Activated CD4-positive, alpha-beta T cell treated with anti-CD3 and anti-CD28 coated beads for 48 hours (primary cell): ENCODE measurements around the gene FAM107B.
A peak's percentile ranks its signal among the peaks of the same experiment; 100 is the strongest.

Experiments
- DNase-seq: peaks from one replicate; pipeline ENCODE4 v3.0.0-alpha.2; 2020

The FAM107B gene

DNA sequence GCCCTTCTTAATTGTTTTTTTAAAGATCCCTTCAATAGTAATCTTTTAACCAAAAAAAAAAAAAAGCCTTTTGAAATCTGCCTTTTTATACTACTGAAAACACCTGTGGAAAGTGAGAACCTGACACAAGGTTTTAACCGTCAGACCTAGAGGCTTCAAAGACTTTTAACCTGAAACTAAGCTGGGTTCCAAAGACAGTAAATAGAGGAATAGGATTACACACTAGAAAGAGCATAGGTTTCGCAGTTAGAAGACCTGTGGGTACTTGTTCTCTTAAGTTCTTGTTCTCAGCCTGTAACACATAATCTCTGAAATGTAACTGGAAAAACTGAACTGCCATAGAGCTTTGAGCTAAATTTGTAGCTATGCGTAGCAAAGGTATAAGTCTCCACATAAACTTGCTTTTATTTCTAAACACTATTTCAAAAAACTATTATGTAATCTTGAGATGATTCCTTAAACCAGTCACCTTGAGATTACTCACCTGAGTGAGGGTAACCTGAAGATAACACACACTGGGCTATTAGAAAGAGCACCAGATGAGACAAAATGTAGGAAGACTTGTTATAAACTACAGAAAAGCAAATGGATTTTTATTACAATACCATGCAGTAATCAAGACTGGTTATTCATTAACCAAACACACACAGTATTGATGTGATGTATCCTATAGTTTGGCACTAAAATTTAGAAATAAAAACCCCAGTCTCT is 247.4 kb downstream of the FAM107B start:
- no peak for DNase-seq

DNA sequence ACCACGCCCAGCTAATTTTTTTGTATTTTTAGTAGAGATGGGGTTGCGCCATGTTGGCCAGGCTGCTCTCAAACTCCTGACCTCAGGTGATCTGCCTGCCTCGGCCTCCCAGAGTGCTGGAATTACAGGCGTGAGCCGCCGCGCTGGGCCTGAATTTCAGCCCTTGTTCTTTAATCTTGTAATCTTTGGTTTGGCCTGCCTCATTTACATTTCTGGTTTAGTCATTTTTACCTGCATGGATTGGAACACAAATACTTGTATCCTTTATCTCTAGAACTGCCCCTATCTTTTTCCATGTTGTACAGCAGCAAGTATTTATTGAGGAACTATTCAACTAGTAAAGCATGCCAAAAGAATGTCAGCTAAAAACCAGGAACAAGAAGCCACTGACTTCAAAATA is 248.4 kb downstream of the FAM107B start:
- DNase-seq = no peak

DNA sequence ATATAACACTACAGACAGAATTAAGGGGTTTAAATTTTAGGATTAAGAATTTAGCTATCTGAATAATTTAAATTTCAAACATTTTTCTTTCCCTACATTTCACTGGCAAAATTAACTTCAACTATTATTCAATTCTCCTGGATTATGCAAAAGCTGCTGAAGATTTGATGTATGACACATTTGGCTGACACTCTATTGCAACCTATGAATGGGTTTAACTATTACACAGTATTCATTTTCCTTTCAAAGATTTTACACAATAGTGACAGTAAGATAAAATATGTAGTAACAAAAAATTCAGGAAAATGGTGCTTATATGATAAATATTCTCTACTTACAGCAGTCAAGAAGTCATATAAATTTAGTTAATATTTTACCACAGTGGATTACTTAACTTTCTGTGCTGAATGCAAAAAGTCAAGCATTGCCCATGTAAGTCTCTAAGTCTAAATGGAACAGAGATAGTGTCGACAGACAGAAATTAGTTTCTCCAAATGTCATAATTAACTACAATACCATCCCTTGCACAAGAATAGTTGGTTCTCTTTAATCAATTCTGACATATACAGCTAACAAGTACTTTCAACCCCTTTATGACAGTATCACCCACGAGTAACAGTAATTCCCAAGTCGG is 249.9 kb downstream of the FAM107B start:
- DNase-seq = no peak

DNA sequence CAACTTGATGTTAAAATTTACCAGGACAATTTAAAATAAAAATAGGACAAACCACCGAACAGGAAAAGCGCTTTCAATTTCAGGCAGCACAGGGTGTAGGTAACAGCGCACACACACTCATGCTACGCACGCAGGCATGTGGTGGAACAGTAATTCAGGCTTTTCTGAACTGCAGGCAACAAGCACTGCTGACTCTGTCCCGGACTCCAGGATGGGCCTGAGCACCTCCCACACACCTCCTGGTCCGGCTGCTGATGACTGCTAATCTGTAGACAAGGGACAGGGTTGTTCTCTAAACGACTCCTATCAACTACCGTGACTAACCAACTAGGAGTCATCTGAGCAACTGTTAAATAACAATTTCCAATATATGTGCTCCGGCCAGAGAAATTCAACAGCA is 251.4 kb downstream of the FAM107B start:
- no peak for DNase-seq

DNA sequence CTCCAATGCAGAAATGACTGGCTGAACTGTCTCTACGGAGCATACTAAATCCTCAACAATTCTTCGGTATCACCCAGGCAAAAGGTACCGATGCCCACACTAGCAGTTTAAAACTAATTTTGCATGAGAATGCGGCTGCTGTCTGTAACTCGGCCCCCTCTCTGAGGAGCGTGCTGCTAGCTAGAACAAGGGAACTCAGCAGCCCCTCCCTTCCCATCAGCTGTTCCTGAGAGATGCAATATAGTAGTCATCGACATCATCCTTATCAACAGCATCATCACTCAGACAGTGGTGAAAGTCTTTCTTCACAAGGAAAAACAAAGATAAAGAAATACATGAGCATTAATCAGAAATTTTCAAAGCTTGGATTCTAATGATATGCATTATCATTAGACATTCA is 254.9 kb downstream of the FAM107B start:
- DNase-seq = no peak

DNA sequence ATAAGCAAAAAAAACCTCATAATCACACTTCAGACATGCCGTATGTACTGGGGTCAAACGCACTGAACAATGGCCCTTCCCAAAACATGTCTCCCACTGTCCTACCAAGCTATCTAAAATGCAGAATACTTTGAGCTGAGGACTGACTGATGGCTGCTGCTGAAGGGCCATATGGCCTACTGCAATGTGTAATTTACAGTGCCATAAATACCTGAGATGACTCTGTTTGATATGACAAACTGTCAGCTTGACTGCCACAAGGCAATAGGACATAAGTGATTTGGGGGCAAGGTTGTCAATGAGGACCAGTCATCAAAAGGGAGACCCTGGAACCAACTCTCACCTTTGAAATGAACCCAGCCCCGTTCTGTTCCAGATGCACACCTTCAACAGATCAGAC is 256.5 kb downstream of the FAM107B start:
- no peak for DNase-seq

DNA sequence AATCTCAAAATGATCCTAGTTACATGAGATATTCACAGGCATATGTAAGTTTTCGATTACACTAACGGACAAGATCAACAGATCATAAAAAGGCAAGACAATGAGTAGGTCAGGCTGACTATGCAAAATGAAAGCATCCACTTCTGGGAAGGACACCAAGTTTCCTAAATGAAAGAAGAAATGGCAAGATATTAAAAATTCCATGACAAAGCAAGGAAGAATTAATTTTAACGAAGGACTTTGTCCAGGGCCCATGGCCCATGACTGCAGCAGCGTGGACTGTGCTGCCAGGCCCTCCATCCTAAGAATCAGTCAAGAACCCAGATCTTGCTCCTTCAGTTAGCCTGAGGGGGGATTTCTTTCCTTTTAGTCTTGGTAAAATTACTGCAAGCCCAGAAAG is 261.6 kb downstream of the FAM107B start:
- no peak for DNase-seq

DNA sequence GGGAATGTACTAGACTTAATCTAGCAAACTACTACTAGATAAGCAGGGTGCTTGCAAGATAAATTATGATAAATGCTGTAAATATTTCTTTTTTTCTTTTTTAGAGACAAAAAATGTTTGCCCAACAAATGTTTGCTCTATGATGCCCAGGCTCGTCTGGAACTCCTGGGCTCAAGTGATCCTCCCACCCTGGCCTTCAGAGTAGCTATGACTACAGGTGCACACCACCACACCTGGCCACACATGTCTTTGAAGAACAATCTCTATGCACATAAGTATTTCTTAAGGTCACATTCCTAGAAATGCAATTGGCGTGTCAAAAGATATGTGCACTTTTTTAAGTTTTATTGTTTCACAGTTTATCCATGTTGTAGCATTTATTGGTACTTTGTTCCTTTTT is 264.4 kb downstream of the FAM107B start:
- no peak for DNase-seq

DNA sequence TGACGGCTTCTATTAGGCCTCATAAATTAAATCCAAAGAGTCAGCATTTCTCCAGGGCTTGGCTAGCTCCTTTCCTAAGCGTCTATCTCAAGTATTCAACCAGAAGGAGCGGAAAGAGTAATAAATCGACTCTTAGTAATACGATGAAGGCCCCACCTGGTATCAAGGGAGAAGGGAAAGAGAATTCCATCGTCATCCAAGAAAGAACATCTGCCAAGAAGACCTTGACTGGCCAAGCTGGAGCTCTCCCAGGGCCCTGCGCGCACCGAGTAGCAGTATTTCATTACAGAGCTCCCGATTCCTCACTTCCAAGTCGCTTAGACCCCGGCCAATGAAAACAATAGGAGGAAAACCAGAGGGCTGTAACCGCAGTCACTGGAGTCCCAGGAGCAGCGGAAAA is 266.0 kb downstream of the FAM107B start:
- DNase-seq = no peak

DNA sequence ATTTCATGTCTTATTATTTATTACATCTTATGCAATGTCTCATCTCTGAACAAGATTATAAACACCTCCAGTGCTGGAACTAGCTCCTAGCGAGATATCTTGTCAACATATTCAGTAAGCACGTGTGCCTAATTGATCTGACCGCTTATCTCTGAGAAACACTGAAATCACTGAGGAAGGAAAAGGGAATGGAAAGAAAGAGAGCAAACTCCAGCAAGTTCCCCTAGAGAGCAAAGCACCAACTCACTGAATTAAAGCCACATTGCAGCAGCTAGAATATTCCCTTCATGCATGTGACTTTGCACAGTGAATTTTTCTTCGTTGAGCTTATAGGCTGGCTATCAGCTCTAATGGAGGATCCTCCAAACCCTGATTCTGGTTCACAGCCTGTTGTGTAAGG is 266.9 kb downstream of the FAM107B start:
- DNase-seq = no peak

DNA sequence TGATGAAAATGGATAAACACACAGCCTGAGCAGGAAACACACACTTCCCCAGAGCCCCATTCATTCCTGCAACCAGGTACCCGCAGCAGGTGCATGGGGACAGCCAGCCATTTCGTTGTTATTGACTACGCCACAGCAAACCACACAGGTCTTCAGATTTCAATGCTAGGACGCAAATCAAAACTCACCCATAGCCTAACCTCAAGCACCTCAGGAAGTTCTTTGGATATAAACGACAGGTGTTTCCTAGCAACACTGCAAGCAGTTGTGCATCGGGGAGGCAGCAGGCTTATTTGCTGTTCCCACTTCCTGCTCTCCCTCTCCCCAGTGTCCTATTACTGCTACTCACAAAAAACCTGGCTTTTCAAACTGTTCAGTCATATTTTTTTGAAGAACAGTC is 267.5 kb downstream of the FAM107B start:
- DNase-seq = peak; percentile 21

DNA sequence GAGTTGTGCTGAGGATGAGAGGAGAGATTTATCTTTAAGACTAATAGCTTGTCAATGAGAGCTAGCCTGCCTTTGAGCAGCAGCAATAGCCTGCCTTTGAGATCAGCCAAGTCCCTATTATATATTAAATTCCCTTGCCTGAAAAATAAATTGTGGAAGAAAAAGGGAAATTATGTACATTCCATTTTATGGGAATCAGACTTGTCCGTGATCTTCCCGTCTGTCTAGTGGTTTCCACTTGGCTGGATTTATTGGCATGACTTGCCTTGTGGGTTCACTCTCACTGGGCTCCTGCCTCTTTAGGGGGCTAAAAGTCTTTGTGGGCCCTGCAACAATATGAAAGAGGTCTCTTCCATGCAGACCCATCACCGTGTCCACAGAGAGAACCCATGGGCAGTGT is 272.3 kb downstream of the FAM107B start:
- no peak for DNase-seq

DNA sequence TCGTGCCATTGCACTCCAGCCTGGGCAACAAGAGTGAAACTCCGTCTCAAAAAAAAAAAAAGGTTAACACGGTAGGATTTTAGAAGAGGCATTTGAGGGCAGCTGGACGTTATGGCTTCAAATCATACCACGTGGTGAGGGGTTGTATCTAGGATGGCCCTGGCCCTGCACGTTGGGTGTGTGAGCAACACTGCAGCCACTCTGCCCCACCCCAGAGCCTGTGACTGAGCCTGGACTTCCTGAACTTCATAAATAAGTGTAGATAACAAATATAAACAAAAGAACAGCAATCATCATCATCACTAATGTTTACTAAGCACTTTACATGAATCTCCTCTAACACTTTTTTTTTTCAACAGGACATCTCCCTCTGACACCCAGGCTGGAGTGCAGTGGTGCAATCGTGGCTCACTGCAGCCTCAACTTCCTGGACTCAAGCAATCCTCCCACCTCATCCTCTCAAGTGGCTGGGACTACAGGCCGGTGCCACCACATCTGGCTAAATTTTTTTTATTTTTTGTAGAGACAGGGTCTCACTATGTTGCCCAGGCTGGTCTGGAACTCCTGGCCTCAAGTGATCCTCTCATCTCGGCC is 274.4 kb downstream of the FAM107B start:
- no peak for DNase-seq

DNA sequence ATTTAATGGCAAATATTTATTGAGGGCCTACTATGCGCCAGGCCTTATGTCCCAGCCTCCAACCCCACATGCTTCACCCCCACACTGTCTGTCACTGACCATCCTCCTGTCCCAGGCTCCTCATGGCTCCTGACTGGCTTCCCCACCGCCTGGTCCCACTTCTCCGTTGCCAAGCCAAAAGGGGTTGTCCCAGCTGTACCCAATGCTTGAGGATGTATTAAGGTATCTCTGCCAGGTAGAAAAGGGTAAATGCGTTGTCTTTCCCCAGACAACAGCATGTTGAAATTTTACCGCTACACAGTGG is 275.1 kb downstream of the FAM107B start:
- DNase-seq = no peak

DNA sequence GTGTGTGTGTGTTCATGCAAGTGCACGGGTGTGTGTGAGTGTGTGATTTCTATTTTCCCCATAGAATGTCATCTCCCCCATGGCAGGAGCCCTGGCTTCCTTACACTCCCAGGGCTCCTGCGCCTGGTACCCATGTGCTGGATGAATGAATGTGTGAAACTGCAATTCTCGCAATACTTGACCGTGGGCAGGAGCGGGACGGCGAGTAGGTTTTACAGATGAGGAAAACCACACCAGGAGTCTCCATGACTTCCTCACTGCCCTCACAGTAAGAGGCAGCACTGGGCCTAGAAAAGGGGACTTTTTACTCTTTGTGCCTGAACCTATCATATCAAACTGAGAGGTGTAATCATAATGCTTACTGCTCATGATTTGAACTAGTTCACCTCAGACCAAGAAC is 276.4 kb downstream of the FAM107B start:
- DNase-seq = no peak

DNA sequence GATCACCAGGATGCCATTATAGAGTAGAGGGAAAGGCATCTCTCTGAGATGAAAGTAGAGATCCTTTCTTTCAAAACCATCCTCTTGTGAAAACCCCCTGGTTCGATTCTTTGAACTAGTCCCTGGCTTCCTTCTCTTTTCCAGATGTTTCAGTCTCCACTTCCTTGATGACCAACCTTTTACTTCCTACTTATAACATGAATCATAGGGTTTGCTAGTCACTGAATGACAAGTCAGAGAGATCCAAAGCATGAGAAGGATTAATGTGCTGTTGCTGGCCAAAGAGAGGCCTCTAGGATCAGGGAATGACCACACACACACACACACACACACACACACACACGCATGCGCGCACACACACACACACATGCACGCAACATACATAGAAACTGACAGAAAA is 282.9 kb downstream of the FAM107B start:
- DNase-seq = no peak

DNA sequence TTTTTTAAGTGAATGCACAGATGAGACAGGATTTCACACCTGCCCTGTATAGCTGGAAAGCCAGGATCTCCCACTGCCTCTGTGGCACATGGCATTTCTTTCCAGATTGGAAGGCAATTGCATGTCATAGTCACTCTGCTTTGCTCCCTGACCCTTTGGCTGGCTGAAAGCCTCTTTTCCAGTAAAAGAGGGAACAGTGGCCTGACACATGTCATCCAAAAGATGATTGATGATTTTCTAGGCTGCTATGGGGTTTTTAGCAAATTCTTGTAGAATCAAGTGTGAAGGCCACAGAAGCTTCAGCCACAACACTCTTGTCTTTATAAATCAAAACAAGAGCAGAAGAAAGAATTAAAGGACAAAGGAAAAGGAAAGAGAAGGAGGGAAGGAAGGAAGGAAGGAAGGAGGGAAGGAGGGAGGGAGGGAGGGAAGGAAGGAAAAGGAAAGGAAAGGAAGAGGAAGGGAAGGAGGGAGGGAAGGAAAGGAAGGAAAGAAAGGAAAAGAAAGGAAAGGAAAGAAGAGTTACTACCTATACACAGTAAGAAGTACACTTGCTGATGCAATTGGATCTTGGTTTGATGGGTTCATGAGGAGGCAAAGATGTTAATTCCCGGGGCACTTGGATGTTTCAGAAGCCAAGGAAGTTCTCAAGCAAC is 285.0 kb downstream of the FAM107B start:
- no peak for DNase-seq

DNA sequence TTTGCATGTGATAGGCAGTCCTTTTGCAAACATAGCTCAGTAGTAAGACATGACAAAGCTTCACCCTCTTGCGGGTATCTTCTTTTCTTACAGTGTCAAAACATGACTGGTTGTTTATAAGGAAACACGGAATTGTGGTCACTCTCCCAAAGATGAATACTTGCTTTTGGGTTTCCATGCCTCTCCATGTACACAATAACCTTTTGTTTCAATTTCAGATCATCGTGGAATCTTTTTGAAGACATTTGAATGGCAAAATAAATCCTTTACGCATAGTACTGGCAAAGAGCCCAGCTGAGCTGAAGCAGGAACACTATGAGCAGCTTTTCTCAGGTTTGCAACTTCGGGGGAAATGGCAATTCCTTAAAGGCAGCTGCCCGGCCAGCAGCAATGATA is 287.2 kb downstream of the FAM107B start:
- DNase-seq = no peak

DNA sequence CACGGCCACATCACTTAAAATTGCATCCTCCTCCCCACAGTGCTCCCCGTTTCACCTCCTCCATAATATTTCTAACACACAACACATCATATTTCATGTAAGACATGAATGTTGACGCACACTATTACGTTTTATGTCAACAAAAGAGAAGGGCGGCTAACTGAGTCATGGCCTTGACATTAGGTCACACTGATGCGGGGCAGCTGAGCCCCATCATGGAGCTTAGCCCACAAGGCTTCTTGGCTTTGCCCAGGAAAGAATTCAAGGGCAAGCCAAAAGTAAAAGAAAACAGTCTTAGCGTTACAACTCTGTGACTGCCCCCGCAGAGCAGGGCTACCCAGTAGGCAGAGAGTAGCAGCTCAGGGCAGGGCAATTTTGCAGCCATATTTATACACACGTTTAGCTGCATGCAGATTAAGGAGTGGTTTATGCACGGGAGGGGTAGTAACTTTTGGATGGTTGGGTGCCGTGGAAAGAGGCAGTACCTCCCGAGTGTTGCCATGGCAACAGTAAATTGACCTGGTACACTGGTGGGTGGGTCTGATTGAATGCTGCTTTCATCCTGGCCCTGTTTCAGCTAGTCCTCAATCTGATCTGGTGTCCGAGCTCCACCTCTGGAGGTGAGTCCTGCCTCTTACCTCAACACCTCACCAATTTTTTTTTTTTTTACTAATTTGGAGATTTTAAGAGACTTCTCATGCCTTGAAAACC is 287.8 kb downstream of the FAM107B start:
- no peak for DNase-seq

DNA sequence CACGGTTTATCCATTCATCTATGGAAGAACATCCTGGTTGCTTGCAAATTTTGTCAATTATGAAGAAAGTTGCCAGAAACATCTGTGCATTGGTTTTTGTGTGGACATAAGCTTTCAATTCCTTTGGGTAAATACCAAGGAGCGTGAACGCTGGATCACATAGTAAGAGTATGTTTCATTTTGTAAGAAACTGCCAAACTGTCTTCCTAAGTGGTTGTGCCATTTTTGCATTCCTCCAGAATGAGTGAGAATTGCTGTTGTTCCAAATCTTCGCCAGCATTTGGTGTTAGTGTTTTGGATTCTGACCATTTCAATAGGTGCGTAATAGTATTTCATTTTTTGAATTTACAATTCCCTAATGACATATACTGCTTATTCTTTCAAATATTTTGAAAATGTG is 288.7 kb downstream of the FAM107B start:
- DNase-seq = no peak

DNA sequence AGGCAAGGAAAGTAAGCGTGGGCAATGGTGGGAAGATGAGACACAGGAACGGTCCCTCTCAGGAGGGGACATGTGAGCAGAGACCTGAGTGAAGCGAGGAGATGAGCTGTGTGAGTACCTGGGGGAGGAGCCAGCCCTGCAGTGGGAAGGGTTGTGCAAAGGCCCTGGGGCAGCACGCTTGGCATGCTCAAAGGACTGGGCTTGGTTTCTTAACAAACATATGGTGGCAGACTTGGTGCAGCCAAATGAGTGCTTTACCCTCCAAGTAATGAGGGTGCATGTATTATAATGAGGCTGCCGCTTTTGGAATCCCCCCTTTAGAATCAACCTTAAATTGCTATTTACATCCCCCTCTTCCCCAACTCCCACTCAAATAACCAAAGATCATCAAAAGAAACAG is 291.3 kb downstream of the FAM107B start:
- DNase-seq = no peak

DNA sequence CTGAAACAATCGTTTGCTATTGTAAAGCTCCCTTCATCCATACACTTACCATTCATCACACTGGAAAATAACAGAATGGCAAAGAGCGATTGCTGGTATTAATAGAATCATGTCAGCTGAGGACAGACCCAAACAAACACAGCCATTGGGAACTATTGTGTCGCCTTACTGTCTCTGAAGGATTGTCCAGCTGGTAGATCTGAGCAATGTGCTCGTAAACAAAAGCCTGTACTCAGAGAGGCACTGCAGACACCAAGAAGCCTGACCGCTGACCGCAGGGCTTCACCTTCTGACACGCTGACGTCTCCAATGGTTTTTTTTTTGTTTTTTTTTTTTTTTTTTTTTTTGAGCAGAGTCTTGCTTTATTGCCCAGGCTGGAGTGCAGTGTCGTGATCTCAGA is 292.9 kb downstream of the FAM107B start:
- no peak for DNase-seq

DNA sequence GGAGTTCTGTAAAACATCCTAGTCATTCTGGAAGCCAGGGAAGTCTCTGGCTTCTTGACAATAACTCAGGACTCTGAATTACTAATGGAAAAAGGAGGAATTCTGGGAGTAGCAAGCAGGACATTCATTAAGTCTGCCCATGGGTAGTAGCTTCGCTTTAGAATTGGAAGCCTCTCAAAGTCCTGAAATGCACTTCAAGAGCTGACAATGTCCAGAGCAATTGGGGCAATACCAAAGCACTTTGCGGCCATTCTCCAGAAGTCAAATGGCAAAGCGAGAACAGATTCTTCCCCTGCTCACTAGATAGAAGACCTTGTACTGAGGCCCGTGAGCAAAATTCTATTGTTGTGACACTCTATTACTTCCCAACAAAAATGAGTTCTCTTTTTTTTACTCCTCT is 293.7 kb downstream of the FAM107B start:
- DNase-seq = no peak

DNA sequence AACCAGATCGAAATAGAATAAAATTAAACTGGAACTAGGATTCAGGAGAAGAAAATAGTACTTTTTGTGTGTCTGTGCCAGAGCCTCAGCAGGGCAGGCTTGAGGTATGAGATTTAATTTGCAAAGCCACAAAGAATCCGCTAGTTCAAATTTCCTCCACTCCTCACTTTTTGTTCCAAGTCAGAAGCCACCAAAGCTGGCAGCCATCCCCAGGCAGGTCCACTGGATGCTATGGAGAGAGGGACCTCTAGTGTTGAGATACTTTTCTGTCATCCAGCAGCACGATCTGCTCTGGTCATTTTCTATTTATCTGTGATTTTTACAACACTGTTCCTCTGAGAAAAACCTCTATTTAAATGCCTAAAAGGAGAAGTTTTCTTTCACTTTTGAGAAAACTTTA is 296.1 kb downstream of the FAM107B start:
- peak; percentile 35 for DNase-seq
